Esophagus mucosa (tissue), 1 donor: ENCODE results near the gene FTO. TPM values are rescaled to one million over a fixed set of nuclear protein-coding genes. Genes with fewer than 3 reads are reported as not detected.
A peak's percentile ranks its signal among the peaks of the same experiment; 100 is the strongest.

ENCODE experiments used
- ATAC-seq: fragments of 200-7000 bp; cut with Tn5 transposase; one replicate; pipeline ENCODE4 v1.9.1; 2020
- total RNA-seq: library from RNA; stranded (reverse); gene quantifications from one replicate; pipeline ENCODE4 v1.2.4, GENCODE V29; 2023
- donor health status: DM: yes; HTN: yes; CAD: no.

FTO gene
- total RNA-seq, 1 donor from 2014 or later = 33.3 TPM

- no peak for ATAC-seq
Measured at GRCh38 chr16:54094641-54095040, 390.7 kb downstream of the FTO start.

GRCh38 chr16:54096607-54097006, 392.7 kb downstream of the FTO start:
- no peak for ATAC-seq

- ATAC-seq = no peak
Measured at GRCh38 chr16:54097774-54098173, 393.8 kb downstream of the FTO start.

- ATAC-seq = no peak
Measured at GRCh38 chr16:54098247-54098646, 394.3 kb downstream of the FTO start.

- ATAC-seq = no peak
Measured at GRCh38 chr16:54099627-54100026, 395.7 kb downstream of the FTO start.

- ATAC-seq = no peak
Measured at GRCh38 chr16:54102888-54103866, 399.2 kb downstream of the FTO start.

GRCh38 chr16:54106057-54106456, 402.1 kb downstream of the FTO start:
- no peak for ATAC-seq

GRCh38 chr16:54107583-54108202, 403.7 kb downstream of the FTO start:
- ATAC-seq = no peak

- ATAC-seq = no peak
Measured at GRCh38 chr16:54110016-54110981, 406.3 kb downstream of the FTO start.

- no peak for ATAC-seq
Measured at GRCh38 chr16:54112451-54113206, 408.7 kb downstream of the FTO start.

GRCh38 chr16:54115558-54115957, 411.6 kb downstream of the FTO start:
- no peak for ATAC-seq

GRCh38 chr16:54116124-54116655, 412.2 kb downstream of the FTO start:
- ATAC-seq = no peak

GRCh38 chr16:54118846-54119245, 414.9 kb downstream of the FTO start:
- ATAC-seq = peak; percentile 48

- ATAC-seq = no peak
Measured at GRCh38 chr16:54120846-54121480, 417.0 kb downstream of the FTO start.

GRCh38 chr16:54121539-54122295, 417.8 kb downstream of the FTO start:
- no peak for ATAC-seq

- no peak for ATAC-seq
Measured at GRCh38 chr16:54123766-54124165, 419.8 kb downstream of the FTO start.

- no peak for ATAC-seq
Measured at GRCh38 chr16:54125751-54126655, 422.0 kb downstream of the FTO start.

- ATAC-seq = no peak
Measured at GRCh38 chr16:54126907-54127306, 423.0 kb downstream of the FTO start.

- no peak for ATAC-seq
Measured at GRCh38 chr16:54128629-54129234, 424.8 kb downstream of the FTO start.
